Activated CD8-positive, alpha-beta memory T cell treated with anti-CD3 and anti-CD28 coated beads for 24 hours (primary cell): ENCODE data around the gene PGAP2.

ENCODE experiments used
- DNase-seq: peaks from one replicate; pipeline ENCODE4 v3.0.0-alpha.2; 2020

The PGAP2 gene

GRCh38 chr11:3834349-3834663 lies 25.9 kb downstream of the PGAP2 start:
- DNase-seq: no peak

GRCh38 chr11:3834664-3835461 lies 26.5 kb downstream of the PGAP2 start:
- DNase-seq: no peak

GRCh38 chr11:3835751-3836150 lies 27.4 kb downstream of the PGAP2 start:
- DNase-seq: no peak

- peak; percentile 76 for DNase-seq
Observed at GRCh38 chr11:3836903-3837302, 28.5 kb downstream of the PGAP2 start.

- DNase-seq: no peak
Observed at GRCh38 chr11:3837793-3838192, 29.4 kb downstream of the PGAP2 start.

GRCh38 chr11:3838504-3838903 lies 30.1 kb downstream of the PGAP2 start:
- no peak for DNase-seq

GRCh38 chr11:3840004-3840869 lies 31.9 kb downstream of the PGAP2 start:
- DNase-seq: peak; percentile 75

GRCh38 chr11:3840870-3841425 lies 32.6 kb downstream of the PGAP2 start, which contains the start of gene RHOG:
Gene RHOG (minus strand): TSS chr11:3840959. CDS start chr11:3828138, 12,821 bp downstream.
- peak; percentile 95 for DNase-seq

GRCh38 chr11:3841426-3842350 lies 33.3 kb downstream of the PGAP2 start:
- peak; percentile 96 for DNase-seq

GRCh38 chr11:3843326-3843725 lies 35.0 kb downstream of the PGAP2 start:
- no peak for DNase-seq

- no peak for DNase-seq
Observed at GRCh38 chr11:3845246-3845645, 36.9 kb downstream of the PGAP2 start.

- no peak for DNase-seq
Observed at GRCh38 chr11:3845670-3846069, 37.3 kb downstream of the PGAP2 start.

GRCh38 chr11:3849297-3849874 lies 41.0 kb downstream of the PGAP2 start:
- no peak for DNase-seq

- no peak for DNase-seq
Observed at GRCh38 chr11:3853545-3853842, 45.1 kb downstream of the PGAP2 start.

GRCh38 chr11:3853899-3854659 lies 45.7 kb downstream of the PGAP2 start:
- peak; percentile 88 for DNase-seq

GRCh38 chr11:3854660-3854976 lies 46.3 kb downstream of the PGAP2 start:
- no peak for DNase-seq

- DNase-seq: peak; percentile 100
Observed at GRCh38 chr11:3854977-3855807, 46.8 kb downstream of the PGAP2 start, which contains the start of gene STIM1. Gene STIM1 (plus strand): TSS chr11:3855664. CDS start chr11:3856271, 607 bp downstream.

- peak; percentile 79 for DNase-seq
Observed at GRCh38 chr11:3855808-3856491, 47.6 kb downstream of the PGAP2 start.

GRCh38 chr11:3856856-3857553 lies 48.6 kb downstream of the PGAP2 start:
- DNase-seq: no peak
